GM12878 (cell line): ENCODE measurements around the gene SKIC8.

Experiments used
- KDM1A ChIP-seq: fragments of 200-600 bp; sonication (generic); IDR thresholded peaks from 2 replicates; pipeline ENCODE4 v1.6.1; 2016; ENCODE audit warnings: borderline replicate concordance
- MYC ChIP-seq: IDR thresholded peaks from 2 replicates; pipeline ENCODE4 v1.6.1; 2011; ENCODE audit warnings: mild to moderate bottlenecking, low read length, moderate library complexity, inconsistent platforms; ENCODE audit not compliant: insufficient read depth, insufficient replicate concordance, insufficient read length, severe bottlenecking
- POLR2A ChIP-seq: IDR thresholded peaks from 2 replicates; pipeline ENCODE4 v1.6.1; 2011; ENCODE audit warnings: low read depth, mild to moderate bottlenecking, low read length
- RAD21 ChIP-seq: IDR thresholded peaks from 2 replicates; pipeline ENCODE4 v1.6.1; 2011; ENCODE audit warnings: mild to moderate bottlenecking, low read depth, low read length, moderate library complexity; ENCODE audit not compliant: insufficient read depth
- SKIL ChIP-seq: fragments of 450-650 bp; IDR thresholded peaks from 2 replicates; pipeline ENCODE4 v1.6.1; 2017; ENCODE audit warnings: mild to moderate bottlenecking, low read depth, inconsistent platforms; ENCODE audit not compliant: poor library complexity, severe bottlenecking
- TF ChIP-seq, protein P1 (sequence below), 3 experiments: IDR thresholded peaks in 2 of 3; conservative IDR thresholded peaks in 1 of 3; 2 replicates each; pipeline ENCODE4 v1.5.1; 2011; ENCODE audit warnings: low read depth in 3 of 3, low read length in 3 of 3, mild to moderate bottlenecking in 3 of 3, control low read depth in 2 of 3, moderate library complexity in 2 of 3, inconsistent platforms in 1 of 3, mixed read lengths in 1 of 3; ENCODE audit not compliant: control insufficient read depth in 2 of 3, insufficient read depth in 1 of 3; ENCODE audit errors: extremely low read depth in 1 of 3

DNA sequence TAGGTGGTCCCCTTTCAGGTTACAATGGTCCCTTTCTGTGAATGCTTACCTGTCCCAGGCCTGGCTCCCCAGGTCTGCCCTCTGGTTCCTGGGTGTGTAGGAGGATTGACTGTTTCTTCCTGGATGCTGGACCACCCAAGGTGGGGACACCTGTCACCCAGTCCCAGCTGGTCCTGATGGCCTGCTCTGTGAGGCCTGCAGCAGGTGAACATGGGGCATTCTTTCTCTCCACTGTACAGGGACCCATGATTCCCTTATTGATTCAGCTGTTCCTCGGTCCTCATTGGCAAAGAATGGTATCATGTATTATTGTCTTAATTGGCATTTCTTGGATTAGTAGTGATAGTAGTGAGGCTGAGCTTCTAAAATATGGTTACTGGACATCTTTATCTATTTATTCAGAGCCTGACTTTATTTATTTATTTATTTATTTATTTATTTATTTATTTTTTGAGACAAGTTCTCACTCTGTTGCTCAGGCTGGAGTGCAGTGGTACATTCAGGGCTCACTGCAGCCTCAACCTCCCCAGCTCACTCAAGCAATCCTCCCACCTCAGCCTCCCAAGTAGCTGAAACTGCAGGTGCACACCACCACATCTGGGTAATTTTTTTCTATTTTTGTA is 43.9 kb downstream of the SKIC8 start:
- TF ChIP-seq MYC (no peak), KDM1A (no peak), RAD21 (no peak), POLR2A (no peak), SKIL (no peak)
- TF ChIP-seq, protein P1, sequence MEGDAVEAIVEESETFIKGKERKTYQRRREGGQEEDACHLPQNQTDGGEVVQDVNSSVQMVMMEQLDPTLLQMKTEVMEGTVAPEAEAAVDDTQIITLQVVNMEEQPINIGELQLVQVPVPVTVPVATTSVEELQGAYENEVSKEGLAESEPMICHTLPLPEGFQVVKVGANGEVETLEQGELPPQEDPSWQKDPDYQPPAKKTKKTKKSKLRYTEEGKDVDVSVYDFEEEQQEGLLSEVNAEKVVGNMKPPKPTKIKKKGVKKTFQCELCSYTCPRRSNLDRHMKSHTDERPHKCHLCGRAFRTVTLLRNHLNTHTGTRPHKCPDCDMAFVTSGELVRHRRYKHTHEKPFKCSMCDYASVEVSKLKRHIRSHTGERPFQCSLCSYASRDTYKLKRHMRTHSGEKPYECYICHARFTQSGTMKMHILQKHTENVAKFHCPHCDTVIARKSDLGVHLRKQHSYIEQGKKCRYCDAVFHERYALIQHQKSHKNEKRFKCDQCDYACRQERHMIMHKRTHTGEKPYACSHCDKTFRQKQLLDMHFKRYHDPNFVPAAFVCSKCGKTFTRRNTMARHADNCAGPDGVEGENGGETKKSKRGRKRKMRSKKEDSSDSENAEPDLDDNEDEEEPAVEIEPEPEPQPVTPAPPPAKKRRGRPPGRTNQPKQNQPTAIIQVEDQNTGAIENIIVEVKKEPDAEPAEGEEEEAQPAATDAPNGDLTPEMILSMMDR (IDR thresholded peaks at IDR 0.05 in 2 of 3, conservative IDR thresholded peaks at IDR 0.05 in 1 of 3; ENCODE audit: control insufficient read depth in 2 of 3, extremely low read depth in 1 of 3, insufficient read depth in 1 of 3, low read depth in 3 of 3, low read length in 3 of 3): no peak
